HepG2 (cell line): ENCODE results near the gene FSCN2. TPM values are rescaled to one million over a fixed set of nuclear protein-coding genes. Genes with fewer than 3 reads are reported as not detected.

Experiments used
- ATF6 ChIP-seq: sonication (generic); formaldehyde crosslinking; conservative IDR thresholded peaks from 2 replicates; pipeline ENCODE4 v1.4.0; 2020; ENCODE audit warnings: missing genetic modification reagents
- CBFB ChIP-seq: sonication (generic); formaldehyde crosslinking; IDR thresholded peaks from 2 replicates; pipeline ENCODE4 v1.4.0; 2020; ENCODE audit warnings: missing genetic modification reagents
- ELF4 ChIP-seq: sonication (generic); formaldehyde crosslinking; IDR thresholded peaks from 2 replicates; pipeline ENCODE4 v1.5.0; 2020; ENCODE audit warnings: missing genetic modification reagents, mild to moderate bottlenecking, moderate library complexity, borderline replicate concordance
- EP300 ChIP-seq, 3 experiments: sonication (generic) in 1 of 3; formaldehyde crosslinking in 1 of 3; IDR thresholded peaks; 2 replicates each; pipeline versions ENCODE4 v1.5.1 to v1.6.1; 2011 to 2020; ENCODE audit warnings: low read depth in 2 of 3, low read length in 2 of 3, borderline replicate concordance in 1 of 3, improper control_type of control experiment in 1 of 3, mild to moderate bottlenecking in 1 of 3, missing genetic modification reagents in 1 of 3, moderate library complexity in 1 of 3
- FOSL1 ChIP-seq: sonication (generic); formaldehyde crosslinking; IDR thresholded peaks from 2 replicates; pipeline ENCODE4 v1.9.0; 2021; ENCODE audit warnings: missing genetic modification reagents, borderline replicate concordance
- GATA4 ChIP-seq: sonication (generic); IDR thresholded peaks from 2 replicates; pipeline ENCODE4 v1.6.1; 2016; ENCODE audit warnings: antibody characterized with exemption, low read depth, borderline replicate concordance
- HOXA3 ChIP-seq: sonication (generic); formaldehyde crosslinking; IDR thresholded peaks from 2 replicates; pipeline ENCODE4 v1.5.0; 2020; ENCODE audit warnings: missing genetic modification reagents
- MEF2D ChIP-seq: sonication (generic); formaldehyde crosslinking; IDR thresholded peaks from 2 replicates; pipeline ENCODE4 v1.5.1; 2020; ENCODE audit warnings: mild to moderate bottlenecking, missing genetic modification reagents
- NR2F1 ChIP-seq, 2 experiments: fragments of 450-650 bp in 1 of 2; formaldehyde crosslinking in 1 of 2; IDR thresholded peaks; 2 replicates each; pipeline versions ENCODE4 v1.5.0 to v1.6.1; 2016 to 2020; ENCODE audit warnings: mild to moderate bottlenecking in 1 of 2, missing compliant biosample characterization in 1 of 2, missing genetic modification reagents in 1 of 2, moderate library complexity in 1 of 2
- TFAP4 ChIP-seq: sonication (generic); IDR thresholded peaks from 2 replicates; pipeline ENCODE4 v1.6.1; 2016; ENCODE audit warnings: low read depth, borderline replicate concordance
- ZEB1 ChIP-seq: IDR thresholded peaks from 2 replicates; pipeline ENCODE4 v1.6.1; 2012; ENCODE audit warnings: mild to moderate bottlenecking, low read depth, inconsistent platforms; ENCODE audit not compliant: insufficient replicate concordance
- ZNF430 ChIP-seq: sonication (generic); formaldehyde crosslinking; IDR thresholded peaks from 2 replicates; pipeline ENCODE4 v1.9.0; 2021; ENCODE audit warnings: mild to moderate bottlenecking, missing genetic modification reagents
- polyA plus RNA-seq, 8 experiments: library from polyadenylated mRNA; depleted of rRNA in 3 of 8; stranded (reverse) in 7 of 8; unstranded in 1 of 8; fragments of >200 nt; fragmentation: Illumina TruSeq in 4 of 8; extraction: Trizol in 4 of 8; gene quantifications; 2 replicates each; pipeline versions ENCODE4 v1.2.1 to v1.2.3, GENCODE V29; 2011 to 2016; ENCODE audit warnings: low read depth in 4 of 8, missing spikeins in 1 of 8, mixed read lengths in 1 of 8; ENCODE audit not compliant: insufficient read depth in 1 of 8
- total RNA-seq, 5 experiments: library from RNA; depleted of rRNA; stranded (reverse); fragments of >200 nt; fragmentation: Illumina TruSeq; extraction: Trizol; gene quantifications; 2 replicates each; pipeline ENCODE4 v1.2.3, GENCODE V29; 2016; ENCODE audit warnings: low read depth in 1 of 5
- TF ChIP-seq, protein P1 (sequence below): IDR thresholded peaks from 2 replicates; pipeline ENCODE4 v1.6.1; 2012; ENCODE audit warnings: low read length, improper control_type of control experiment
- TF ChIP-seq, protein P2 (sequence below): sonication (generic); formaldehyde crosslinking; IDR thresholded peaks from 2 replicates; pipeline ENCODE4 v1.4.0; 2020; ENCODE audit warnings: missing genetic modification reagents, borderline replicate concordance
- TF ChIP-seq, protein P3 (sequence below): sonication (generic); formaldehyde crosslinking; IDR thresholded peaks from 2 replicates; pipeline ENCODE4 v1.5.1; 2020; ENCODE audit warnings: missing genetic modification reagents, mild to moderate bottlenecking, borderline replicate concordance

FSCN2 gene
- total and polyA plus RNA-seq, 2 of the 13 experiments (the other 11 are each of a cell fraction or from before 2014, with no cell fraction given): 0.09 TPM; not detected in 1

DNA sequence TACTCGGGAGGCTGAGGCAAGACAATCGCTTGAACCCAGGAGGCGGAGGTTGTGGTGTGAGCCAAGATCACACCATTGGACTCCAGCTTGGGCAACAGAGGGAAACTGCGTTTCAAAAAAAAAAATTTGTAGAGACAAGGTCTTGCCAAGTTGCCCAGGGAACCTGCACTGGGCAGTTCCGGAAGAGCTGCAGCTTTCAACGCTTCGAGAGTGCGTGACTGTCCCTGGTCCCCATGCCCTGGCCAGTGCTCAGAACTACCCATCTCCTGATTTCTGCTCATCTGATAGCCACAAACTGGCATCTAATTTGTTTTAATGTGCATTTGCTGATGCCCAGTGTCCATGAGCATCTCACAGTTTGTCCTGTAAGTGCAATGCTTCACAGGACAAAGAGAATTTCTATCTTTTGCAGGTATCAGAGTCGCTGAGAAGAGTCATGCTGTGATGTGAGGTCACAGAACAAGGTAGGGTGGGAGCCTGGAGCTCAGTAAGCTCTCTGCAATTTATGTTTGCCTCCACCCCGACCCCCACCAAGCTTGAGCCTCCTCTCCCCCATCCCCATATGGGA, 19.5 kb upstream of the FSCN2 start (continued):
- TF ChIP-seq ZEB1 (no peak), HOXA3 (peak; percentile 18; the same call in 1 of the 2 replicates), ZNF430 (CRISPR knock-in tag) (0 out of 2 replicates have a peak, but pooled peaks have one; percentile 14), ELF4 (CRISPR knock-in tag) (no peak), CBFB (CRISPR knock-in tag) (no peak), GATA4 (no peak), FOSL1 (CRISPR knock-in tag) (no peak), NR2F1 (CRISPR knock-in tag; IDR thresholded peaks at IDR 0.05) (no peak), MEF2D (CRISPR knock-in tag) (0 out of 2 replicates have a peak, but pooled peaks have one; percentile 1), TFAP4 (no peak), EP300 (IDR thresholded peaks at IDR 0.05; ENCODE audit: low read depth in 2 of 2, low read length in 2 of 2) (no peak), EP300 (CRISPR knock-in tag; IDR thresholded peaks at IDR 0.05; ENCODE audit: borderline replicate concordance) (no peak), ATF6 (CRISPR knock-in tag) (no peak)
- TF ChIP-seq, protein P1, sequence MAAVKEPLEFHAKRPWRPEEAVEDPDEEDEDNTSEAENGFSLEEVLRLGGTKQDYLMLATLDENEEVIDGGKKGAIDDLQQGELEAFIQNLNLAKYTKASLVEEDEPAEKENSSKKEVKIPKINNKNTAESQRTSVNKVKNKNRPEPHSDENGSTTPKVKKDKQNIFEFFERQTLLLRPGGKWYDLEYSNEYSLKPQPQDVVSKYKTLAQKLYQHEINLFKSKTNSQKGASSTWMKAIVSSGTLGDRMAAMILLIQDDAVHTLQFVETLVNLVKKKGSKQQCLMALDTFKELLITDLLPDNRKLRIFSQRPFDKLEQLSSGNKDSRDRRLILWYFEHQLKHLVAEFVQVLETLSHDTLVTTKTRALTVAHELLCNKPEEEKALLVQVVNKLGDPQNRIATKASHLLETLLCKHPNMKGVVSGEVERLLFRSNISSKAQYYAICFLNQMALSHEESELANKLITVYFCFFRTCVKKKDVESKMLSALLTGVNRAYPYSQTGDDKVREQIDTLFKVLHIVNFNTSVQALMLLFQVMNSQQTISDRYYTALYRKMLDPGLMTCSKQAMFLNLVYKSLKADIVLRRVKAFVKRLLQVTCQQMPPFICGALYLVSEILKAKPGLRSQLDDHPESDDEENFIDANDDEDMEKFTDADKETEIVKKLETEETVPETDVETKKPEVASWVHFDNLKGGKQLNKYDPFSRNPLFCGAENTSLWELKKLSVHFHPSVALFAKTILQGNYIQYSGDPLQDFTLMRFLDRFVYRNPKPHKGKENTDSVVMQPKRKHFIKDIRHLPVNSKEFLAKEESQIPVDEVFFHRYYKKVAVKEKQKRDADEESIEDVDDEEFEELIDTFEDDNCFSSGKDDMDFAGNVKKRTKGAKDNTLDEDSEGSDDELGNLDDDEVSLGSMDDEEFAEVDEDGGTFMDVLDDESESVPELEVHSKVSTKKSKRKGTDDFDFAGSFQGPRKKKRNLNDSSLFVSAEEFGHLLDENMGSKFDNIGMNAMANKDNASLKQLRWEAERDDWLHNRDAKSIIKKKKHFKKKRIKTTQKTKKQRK: 0 out of 2 replicates have a peak, but pooled peaks have one; percentile 24
- TF ChIP-seq, protein P2, sequence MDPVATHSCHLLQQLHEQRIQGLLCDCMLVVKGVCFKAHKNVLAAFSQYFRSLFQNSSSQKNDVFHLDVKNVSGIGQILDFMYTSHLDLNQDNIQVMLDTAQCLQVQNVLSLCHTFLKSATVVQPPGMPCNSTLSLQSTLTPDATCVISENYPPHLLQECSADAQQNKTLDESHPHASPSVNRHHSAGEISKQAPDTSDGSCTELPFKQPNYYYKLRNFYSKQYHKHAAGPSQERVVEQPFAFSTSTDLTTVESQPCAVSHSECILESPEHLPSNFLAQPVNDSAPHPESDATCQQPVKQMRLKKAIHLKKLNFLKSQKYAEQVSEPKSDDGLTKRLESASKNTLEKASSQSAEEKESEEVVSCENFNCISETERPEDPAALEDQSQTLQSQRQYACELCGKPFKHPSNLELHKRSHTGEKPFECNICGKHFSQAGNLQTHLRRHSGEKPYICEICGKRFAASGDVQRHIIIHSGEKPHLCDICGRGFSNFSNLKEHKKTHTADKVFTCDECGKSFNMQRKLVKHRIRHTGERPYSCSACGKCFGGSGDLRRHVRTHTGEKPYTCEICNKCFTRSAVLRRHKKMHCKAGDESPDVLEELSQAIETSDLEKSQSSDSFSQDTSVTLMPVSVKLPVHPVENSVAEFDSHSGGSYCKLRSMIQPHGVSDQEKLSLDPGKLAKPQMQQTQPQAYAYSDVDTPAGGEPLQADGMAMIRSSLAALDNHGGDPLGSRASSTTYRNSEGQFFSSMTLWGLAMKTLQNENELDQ (CRISPR knock-in tag): no peak
- TF ChIP-seq, protein P3, sequence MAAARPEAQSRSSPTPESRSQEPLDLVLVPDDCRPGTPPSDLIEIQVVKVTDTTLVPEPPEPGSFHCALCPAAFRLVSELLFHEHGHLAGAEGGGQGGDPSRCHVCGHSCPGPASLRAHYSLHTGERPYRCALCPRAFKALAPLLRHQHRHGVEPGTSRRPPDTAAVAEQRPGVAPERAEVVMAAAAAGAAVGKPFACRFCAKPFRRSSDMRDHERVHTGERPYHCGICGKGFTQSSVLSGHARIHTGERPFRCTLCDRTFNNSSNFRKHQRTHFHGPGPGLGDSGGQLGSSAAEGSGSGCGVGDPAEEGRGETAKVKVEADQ (CRISPR knock-in tag): no peak
